ENCODE results near the gene SYNCRIP. TPM values are rescaled to one million over a fixed set of nuclear protein-coding genes. Genes with fewer than 3 reads are reported as not detected.

SYNCRIP gene
- total and polyA plus RNA-seq, 4 donors = 35.4 to 84.5 (median 63.8) TPM

DNA sequence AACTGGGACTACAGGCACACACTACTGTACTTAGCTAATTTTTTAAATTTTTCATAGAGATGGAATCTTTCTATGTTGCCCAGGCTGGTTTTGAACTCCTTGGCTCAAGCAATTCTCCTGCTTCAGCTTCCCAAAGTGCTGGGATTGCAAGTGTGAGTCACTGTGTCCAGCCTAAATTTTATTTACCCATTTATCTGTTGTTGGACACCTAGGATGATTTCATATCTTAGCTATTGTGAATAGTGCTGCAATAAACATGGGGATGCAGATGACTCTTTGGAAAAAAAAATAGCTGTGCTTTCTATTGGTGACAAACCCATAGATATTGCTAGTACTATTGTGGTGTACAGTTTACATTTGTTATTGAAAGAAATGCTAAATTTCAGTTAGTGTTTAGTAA is 19.6 kb upstream of the SYNCRIP start:
- DNase-seq = no peak
- no peak for ATAC-seq (ENCODE audit: insufficient read depth, low FRiP score)
- no peak overlapping the region for H3K27ac ChIP-seq (ENCODE audit: low read depth in 1 of 2, low read length in 1 of 2)
- no peaks in the 10 kb centered on the region for H3K4me1 ChIP-seq (ENCODE audit: control insufficient read depth in 5 of 5, insufficient read depth in 5 of 5, low read length in 5 of 5)
- TF ChIP-seq, protein P1, sequence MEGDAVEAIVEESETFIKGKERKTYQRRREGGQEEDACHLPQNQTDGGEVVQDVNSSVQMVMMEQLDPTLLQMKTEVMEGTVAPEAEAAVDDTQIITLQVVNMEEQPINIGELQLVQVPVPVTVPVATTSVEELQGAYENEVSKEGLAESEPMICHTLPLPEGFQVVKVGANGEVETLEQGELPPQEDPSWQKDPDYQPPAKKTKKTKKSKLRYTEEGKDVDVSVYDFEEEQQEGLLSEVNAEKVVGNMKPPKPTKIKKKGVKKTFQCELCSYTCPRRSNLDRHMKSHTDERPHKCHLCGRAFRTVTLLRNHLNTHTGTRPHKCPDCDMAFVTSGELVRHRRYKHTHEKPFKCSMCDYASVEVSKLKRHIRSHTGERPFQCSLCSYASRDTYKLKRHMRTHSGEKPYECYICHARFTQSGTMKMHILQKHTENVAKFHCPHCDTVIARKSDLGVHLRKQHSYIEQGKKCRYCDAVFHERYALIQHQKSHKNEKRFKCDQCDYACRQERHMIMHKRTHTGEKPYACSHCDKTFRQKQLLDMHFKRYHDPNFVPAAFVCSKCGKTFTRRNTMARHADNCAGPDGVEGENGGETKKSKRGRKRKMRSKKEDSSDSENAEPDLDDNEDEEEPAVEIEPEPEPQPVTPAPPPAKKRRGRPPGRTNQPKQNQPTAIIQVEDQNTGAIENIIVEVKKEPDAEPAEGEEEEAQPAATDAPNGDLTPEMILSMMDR (IDR thresholded peaks at IDR 0.05; ENCODE audit: control extremely low read depth, extremely low read depth) = no peak
- no peak overlapping the region for H3K9ac ChIP-seq (ENCODE audit: insufficient read depth in 1 of 2, low read length in 2 of 2)
- H3K4me3 ChIP-seq = no peak overlapping the region
- no peaks in the 10 kb centered on the region for H3K27me3 ChIP-seq (ENCODE audit: control insufficient read depth in 3 of 3, insufficient read depth in 3 of 3, low read length in 2 of 3)
- peaks cover 0 to 4% (median 2%) of the 10 kb centered on the region in 4 donors for H3K9me3 ChIP-seq (ENCODE audit: control insufficient read depth in 4 of 4, insufficient read depth in 3 of 4, low read length in 3 of 4)
- H3K36me3 ChIP-seq (ENCODE audit: control insufficient read depth in 4 of 4, insufficient read depth in 4 of 4, low read length in 4 of 4) = peaks cover 0 to 3% (median 1%) of the 10 kb centered on the region in 4 donors

DNA sequence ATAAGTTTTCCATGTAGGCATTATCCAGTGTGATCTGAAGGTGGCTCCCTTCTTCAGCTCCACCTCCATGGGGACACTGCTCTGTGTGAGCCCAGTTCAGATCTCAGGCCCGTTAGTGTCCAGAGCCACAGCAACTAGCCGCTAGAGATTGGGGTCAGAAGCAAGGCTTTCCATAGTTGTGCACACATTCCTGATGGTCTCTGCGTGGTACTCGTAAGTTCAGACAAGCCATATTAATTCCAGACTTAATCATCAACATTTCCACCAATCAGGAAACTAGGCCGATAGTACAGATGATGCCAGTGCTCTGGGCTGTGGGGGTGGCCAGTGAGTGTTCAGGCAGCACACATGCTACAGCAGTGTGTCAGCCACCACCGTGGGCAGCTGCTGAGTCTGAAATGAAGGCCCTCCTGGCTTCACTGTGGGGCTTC is 17.5 kb upstream of the SYNCRIP start:
- H3K27me3 ChIP-seq (ENCODE audit: control insufficient read depth in 3 of 3, insufficient read depth in 3 of 3, low read length in 2 of 3) = no peaks in the 10 kb centered on the region
- TF ChIP-seq, protein P1 (IDR thresholded peaks at IDR 0.05; ENCODE audit: control extremely low read depth, extremely low read depth) = no peak
- DNase-seq (no peak), ATAC-seq (ENCODE audit: insufficient read depth, low FRiP score) (no peak)
- H3K9me3 ChIP-seq (ENCODE audit: control insufficient read depth in 4 of 4, insufficient read depth in 3 of 4, low read length in 3 of 4) = peaks cover 0 to 4% (median 2%) of the 10 kb centered on the region in 4 donors
- peaks cover 0 to 2% (median 0%) of the 10 kb centered on the region in 4 donors for H3K36me3 ChIP-seq (ENCODE audit: control insufficient read depth in 4 of 4, insufficient read depth in 4 of 4, low read length in 4 of 4)
- no peak overlapping the region for H3K27ac ChIP-seq (ENCODE audit: low read depth in 1 of 2, low read length in 1 of 2)
- no peak overlapping the region for H3K9ac ChIP-seq (ENCODE audit: insufficient read depth in 1 of 2, low read length in 2 of 2)
- 86 to 91% methylated on average over 6 of the region's 6 CpGs for WGBS, 2 donors
- no peaks in the 10 kb centered on the region for H3K4me1 ChIP-seq (ENCODE audit: control insufficient read depth in 5 of 5, insufficient read depth in 5 of 5, low read length in 5 of 5)
- H3K4me3 ChIP-seq = no peak overlapping the region

DNA sequence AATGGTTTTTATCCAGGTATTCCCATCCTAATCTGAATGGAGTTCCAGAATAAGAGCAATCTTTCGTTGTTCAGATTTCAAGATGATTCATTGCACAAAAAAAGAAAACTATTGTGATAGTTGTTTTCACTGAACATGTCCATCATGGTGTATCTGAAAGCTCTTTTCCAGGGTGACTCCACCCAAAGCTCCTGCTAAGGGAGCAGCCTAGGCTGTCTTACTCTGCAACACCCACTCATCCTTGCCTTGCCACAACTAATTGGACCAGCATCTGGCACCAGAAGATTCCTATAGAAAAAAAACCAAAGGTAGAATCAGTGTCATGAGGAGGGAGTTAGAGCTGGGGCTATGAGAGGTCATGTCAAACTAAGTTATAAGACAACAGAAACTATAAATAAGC is 7.9 kb upstream of the SYNCRIP start:
- no peak for DNase-seq
- Histone ChIP-seq H3K36me3 (ENCODE audit: control insufficient read depth in 4 of 4, insufficient read depth in 4 of 4, low read length in 4 of 4) (no peaks in the 10 kb centered on the region), H3K27me3 (ENCODE audit: control insufficient read depth in 3 of 3, insufficient read depth in 3 of 3, low read length in 2 of 3) (no peaks in the 10 kb centered on the region), H3K4me1 (ENCODE audit: control insufficient read depth in 5 of 5, insufficient read depth in 5 of 5, low read length in 5 of 5) (no peaks in the 10 kb centered on the region), H3K9me3 (ENCODE audit: control insufficient read depth in 4 of 4, insufficient read depth in 3 of 4, low read length in 3 of 4) (no peaks in the 10 kb centered on the region), H3K27ac (ENCODE audit: low read depth in 1 of 2, low read length in 1 of 2) (no peak overlapping the region), H3K9ac (ENCODE audit: insufficient read depth in 1 of 2, low read length in 2 of 2) (no peak overlapping the region), H3K4me3 (no peak overlapping the region)
- TF ChIP-seq, protein P1 (IDR thresholded peaks at IDR 0.05; ENCODE audit: control extremely low read depth, extremely low read depth) = no peak
- no peak for ATAC-seq (ENCODE audit: insufficient read depth, low FRiP score)
- 75 to 92% methylated on average over 1 of the region's 1 CpG for whole genome bisulfite sequencing, 2 donors

DNA sequence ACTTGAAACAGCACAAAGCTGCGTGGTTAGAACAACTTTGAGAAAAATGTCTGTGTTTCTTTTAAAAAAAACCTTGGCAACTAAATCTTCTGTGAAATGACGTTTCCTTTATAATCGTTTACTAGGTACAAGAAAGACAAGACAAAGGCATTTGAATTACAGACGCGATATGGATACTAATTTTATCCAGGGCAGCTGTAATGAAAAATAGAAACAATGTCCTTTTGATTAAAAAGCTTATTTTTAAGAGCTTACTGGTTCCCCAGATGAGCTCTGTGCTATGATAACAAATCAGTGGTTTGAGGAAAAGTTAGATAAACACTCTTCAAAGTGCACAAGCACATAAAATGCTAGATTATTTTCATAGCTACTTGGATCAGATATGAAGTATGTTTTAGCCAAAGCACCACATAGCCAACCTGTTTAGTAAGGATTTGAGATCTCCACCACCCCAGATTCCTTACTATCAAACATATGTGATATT is 1.6 kb upstream of the SYNCRIP start:
- Histone ChIP-seq H3K27ac (ENCODE audit: low read depth in 1 of 2, low read length in 1 of 2) (peak overlapping the region; percentile 98), H3K27me3 (ENCODE audit: control insufficient read depth in 3 of 3, insufficient read depth in 3 of 3, low read length in 2 of 3) (no peaks in the 10 kb centered on the region), H3K9ac (ENCODE audit: insufficient read depth in 1 of 2, low read length in 2 of 2) (peak overlapping the region; percentile 78 to 97), H3K9me3 (ENCODE audit: control insufficient read depth in 4 of 4, insufficient read depth in 3 of 4, low read length in 3 of 4) (no peaks in the 10 kb centered on the region), H3K36me3 (ENCODE audit: control insufficient read depth in 4 of 4, insufficient read depth in 4 of 4, low read length in 4 of 4) (peaks cover 0 to 15% (median 7%) of the 10 kb centered on the region in 4 donors), H3K4me3 (peak overlapping the region; percentile 61), H3K4me1 (ENCODE audit: control insufficient read depth in 5 of 5, insufficient read depth in 5 of 5, low read length in 5 of 5) (peaks cover 0 to 31% (median 3%) of the 10 kb centered on the region in 5 donors)
- 0% methylated on average over 5 of the region's 5 CpGs for WGBS, 2 donors
- TF ChIP-seq, protein P1 (IDR thresholded peaks at IDR 0.05; ENCODE audit: control extremely low read depth, extremely low read depth) = no peak
- ATAC-seq (ENCODE audit: insufficient read depth, low FRiP score) (no peak), DNase-seq (no peak)

Measured in lung (tissue), 12 donors.